Natural killer cell (primary cell): Measurements from ENCODE around the gene RASA2. TPM values are rescaled to one million over a fixed set of nuclear protein-coding genes. Genes with fewer than 3 reads are reported as not detected.
A peak's percentile ranks its signal among the peaks of the same experiment; 100 is the strongest.

Source experiments
- ATAC-seq, 3 donors: fragments of 150-1000 bp in 2 of 3; fragments of 200-7000 bp in 1 of 3; cut with Tn5 transposase; 1 replicate in 1 of 3; 2 replicates in 2 of 3; pipeline ENCODE4 v1.10.0; 2021; ENCODE audit warnings: mild to moderate bottlenecking in 2 of 3, moderate library complexity in 2 of 3
- DNase-seq, 2 donors: peaks; one replicate each; pipeline versions ENCODE4 v3.0.0 to v3.0.0-alpha.2; 2013 to 2021; ENCODE audit warnings: mixed read lengths in 1 of 2
- H3K27ac ChIP-seq: one replicate; pipeline ENCODE4 v1.5.1; 2013; ENCODE audit warnings: mild to moderate bottlenecking, low read length
- H3K27me3 ChIP-seq: one replicate; pipeline ENCODE4 v1.6.1; 2013; ENCODE audit warnings: low read length; ENCODE audit not compliant: control insufficient read depth, insufficient read depth
- H3K36me3 ChIP-seq: one replicate; pipeline ENCODE4 v1.6.1; 2013; ENCODE audit warnings: low read length; ENCODE audit not compliant: control insufficient read depth, insufficient read depth
- H3K4me1 ChIP-seq: one replicate; pipeline ENCODE4 v1.6.1; 2013; ENCODE audit warnings: low read length; ENCODE audit not compliant: control insufficient read depth, insufficient read depth
- H3K4me3 ChIP-seq: one replicate; pipeline ENCODE4 v1.5.1; 2013; ENCODE audit warnings: low read length
- H3K9me3 ChIP-seq: one replicate; pipeline ENCODE4 v1.6.1; 2013; ENCODE audit warnings: low read length; ENCODE audit not compliant: control insufficient read depth, insufficient read depth
- H3K27ac Mint-ChIP-seq, 2 donors: one replicate each; pipeline ENCODE4 v1.8.0; 2022; ENCODE audit warnings: mild to moderate bottlenecking in 2 of 2, mixed read lengths in 2 of 2, moderate library complexity in 1 of 2
- H3K27me3 Mint-ChIP-seq, 2 donors: one replicate each; pipeline ENCODE4 v1.8.0; 2022; ENCODE audit warnings: low read depth in 2 of 2, mixed read lengths in 2 of 2
- H3K36me3 Mint-ChIP-seq: one replicate; pipeline ENCODE4 v1.8.0; 2022; ENCODE audit warnings: mixed read lengths
- H3K4me1 Mint-ChIP-seq, 2 donors: one replicate each; pipeline ENCODE4 v1.8.0; 2022; ENCODE audit warnings: mixed read lengths in 2 of 2
- H3K4me3 Mint-ChIP-seq: one replicate; pipeline ENCODE4 v1.8.0; 2022; ENCODE audit warnings: mild to moderate bottlenecking, moderate library complexity, mixed read lengths
- H3K9me3 Mint-ChIP-seq, 2 donors: one replicate each; pipeline ENCODE4 v1.8.0; 2022; ENCODE audit warnings: mixed read lengths in 2 of 2
- WGBS: methylation state at CpG from one replicate; pipeline ENCODE4 v1.1.7; 2013; ENCODE audit warnings: missing lambda C conversion rate; ENCODE audit not compliant: insufficient coverage; 5-methylcytosine and 5-hydroxymethylcytosine counted together
- intact Hi-C: fragments of 100-400 bp; cut with micrococcal nuclease; formaldehyde crosslinking; loops from one replicate; pipeline ENCODE4 v1.14.2; 2022
- total RNA-seq, 4 donors: library from RNA; stranded (reverse); fragments of 120-200 nt in 1 of 4; gene quantifications; one replicate each; pipeline versions ENCODE4 v1.2.3 to v1.2.4, GENCODE V29; 2013 to 2022
- TF ChIP-seq, protein P1 (sequence below): fragments of 200-600 bp; IDR thresholded peaks from one replicate; pipeline ENCODE4 v1.8.0; 2022; ENCODE audit warnings: antibody characterized with exemption

Gene RASA2
- total RNA-seq, 3 donors from 2014 or later (not counting 1 experiment from before 2014, with no cell fraction given) = 93.9 to 99.4 (median 97.0) TPM

DNA sequence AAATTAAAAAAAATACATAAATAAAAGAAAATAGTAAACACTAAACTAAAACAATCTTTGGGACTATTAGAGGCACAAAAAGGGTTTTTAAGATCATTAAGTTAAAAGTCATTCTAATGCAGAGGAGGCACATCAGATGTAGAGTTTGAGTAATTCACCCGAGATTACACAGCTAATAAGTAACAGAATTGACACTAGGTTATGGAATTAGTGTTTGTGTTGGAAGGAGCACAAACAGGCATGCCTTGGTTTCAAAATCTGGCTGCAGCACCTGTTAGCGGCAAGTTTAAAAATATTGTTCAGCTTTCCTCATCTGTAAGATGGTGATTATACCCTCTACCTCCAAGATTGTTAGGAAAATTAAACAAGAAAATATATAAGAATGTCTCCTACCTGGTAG, 39.0 kb downstream of the RASA2 start:
- H3K4me1 ChIP-seq = peaks cover 19% of the 10 kb centered on the region
- ATAC-seq = no peak
- peaks cover 40% of the 10 kb centered on the region for H3K36me3 ChIP-seq
- Mint-ChIP-seq H3K4me3 (no peak overlapping the region), H3K4me1 (peaks cover 60 to 63% of the 10 kb centered on the region in 2 donors), H3K27me3 (no peaks in the 10 kb centered on the region), H3K27ac (peak overlapping the region; percentile 33 to 69), H3K9me3 (no peaks in the 10 kb centered on the region), H3K36me3 (no peaks in the 10 kb centered on the region)
- no peak overlapping the region for H3K27ac ChIP-seq
- WGBS = 100% methylated on average over 1 of the region's 2 CpGs
- H3K9me3 ChIP-seq = no peaks in the 10 kb centered on the region
- no peak for DNase-seq
- TF ChIP-seq, protein P1, sequence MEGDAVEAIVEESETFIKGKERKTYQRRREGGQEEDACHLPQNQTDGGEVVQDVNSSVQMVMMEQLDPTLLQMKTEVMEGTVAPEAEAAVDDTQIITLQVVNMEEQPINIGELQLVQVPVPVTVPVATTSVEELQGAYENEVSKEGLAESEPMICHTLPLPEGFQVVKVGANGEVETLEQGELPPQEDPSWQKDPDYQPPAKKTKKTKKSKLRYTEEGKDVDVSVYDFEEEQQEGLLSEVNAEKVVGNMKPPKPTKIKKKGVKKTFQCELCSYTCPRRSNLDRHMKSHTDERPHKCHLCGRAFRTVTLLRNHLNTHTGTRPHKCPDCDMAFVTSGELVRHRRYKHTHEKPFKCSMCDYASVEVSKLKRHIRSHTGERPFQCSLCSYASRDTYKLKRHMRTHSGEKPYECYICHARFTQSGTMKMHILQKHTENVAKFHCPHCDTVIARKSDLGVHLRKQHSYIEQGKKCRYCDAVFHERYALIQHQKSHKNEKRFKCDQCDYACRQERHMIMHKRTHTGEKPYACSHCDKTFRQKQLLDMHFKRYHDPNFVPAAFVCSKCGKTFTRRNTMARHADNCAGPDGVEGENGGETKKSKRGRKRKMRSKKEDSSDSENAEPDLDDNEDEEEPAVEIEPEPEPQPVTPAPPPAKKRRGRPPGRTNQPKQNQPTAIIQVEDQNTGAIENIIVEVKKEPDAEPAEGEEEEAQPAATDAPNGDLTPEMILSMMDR = no peak
- H3K27me3 ChIP-seq = no peaks in the 10 kb centered on the region
- H3K4me3 ChIP-seq = no peak overlapping the region
- intact Hi-C loops = no loop called here

DNA sequence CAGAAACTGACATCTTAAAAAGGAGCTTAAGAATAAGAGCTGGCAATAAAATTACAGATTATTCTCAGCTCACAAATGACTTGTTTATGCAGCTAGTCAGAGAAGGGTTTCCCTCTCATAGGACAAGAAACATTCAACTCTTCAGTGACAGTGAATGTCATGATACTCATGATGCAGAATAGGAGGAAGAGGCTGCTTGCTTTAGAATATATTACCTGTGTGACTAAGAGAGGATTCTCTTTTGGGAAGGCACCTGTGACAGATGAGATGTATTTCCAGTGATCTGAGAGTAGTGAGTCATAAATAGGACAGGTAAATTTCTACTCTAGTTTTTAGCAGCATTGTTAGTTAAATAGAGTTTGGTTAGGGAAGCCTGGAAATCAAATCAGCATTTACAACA, 39.9 kb downstream of the RASA2 start:
- Histone ChIP-seq H3K9me3 (no peaks in the 10 kb centered on the region), H3K27ac (no peak overlapping the region), H3K27me3 (no peaks in the 10 kb centered on the region), H3K4me1 (peaks cover 19% of the 10 kb centered on the region), H3K36me3 (peaks cover 35% of the 10 kb centered on the region), H3K4me3 (no peak overlapping the region)
- TF ChIP-seq, protein P1 = no peak
- ATAC-seq (no peak), DNase-seq (peak in 1 of 2 donors; percentile 20)
- Mint-ChIP-seq H3K4me1 (peaks cover 56 to 61% of the 10 kb centered on the region in 2 donors), H3K27ac (peak overlapping the region; percentile 33 to 69), H3K36me3 (no peaks in the 10 kb centered on the region), H3K4me3 (no peak overlapping the region), H3K9me3 (no peaks in the 10 kb centered on the region), H3K27me3 (no peaks in the 10 kb centered on the region)
- intact Hi-C loops = no loop called here

DNA sequence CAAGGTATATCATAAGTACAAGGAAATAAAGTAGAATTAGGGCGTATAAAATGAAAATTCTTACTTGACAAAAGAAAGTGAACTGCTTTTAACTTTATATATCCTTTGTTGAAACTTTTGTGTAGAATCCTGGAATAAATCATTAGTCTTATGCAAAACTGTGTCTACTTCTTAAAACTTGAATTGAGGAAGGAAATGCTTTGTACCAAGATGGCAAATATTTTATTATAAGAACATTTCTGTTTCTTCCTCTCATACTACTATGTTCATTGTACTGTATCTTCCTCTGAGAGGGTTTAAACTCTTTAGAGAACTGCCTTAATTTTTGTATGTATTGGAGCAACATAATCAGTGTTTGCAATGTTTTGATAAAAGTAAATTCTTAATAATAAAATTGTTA, 42.0 kb downstream of the RASA2 start:
- H3K36me3 Mint-ChIP-seq = no peaks in the 10 kb centered on the region
- no peak overlapping the region for H3K4me3 Mint-ChIP-seq
- H3K27ac Mint-ChIP-seq = peak overlapping the region; percentile 83 to 89
- Histone ChIP-seq H3K27me3 (no peaks in the 10 kb centered on the region), H3K36me3 (peaks cover 22% of the 10 kb centered on the region), H3K4me1 (peaks cover 19% of the 10 kb centered on the region), H3K9me3 (no peaks in the 10 kb centered on the region), H3K27ac (no peak overlapping the region), H3K4me3 (no peak overlapping the region)
- TF ChIP-seq, protein P1 = no peak
- DNase-seq (no peak), ATAC-seq (no peak)
- H3K4me1 Mint-ChIP-seq = peaks cover 54 to 70% of the 10 kb centered on the region in 2 donors
- intact Hi-C loops = no loop called here
- no peaks in the 10 kb centered on the region for H3K9me3 Mint-ChIP-seq
- no peaks in the 10 kb centered on the region for H3K27me3 Mint-ChIP-seq
- WGBS = no CpG with 5 or more reads among the region's 1 CpG

DNA sequence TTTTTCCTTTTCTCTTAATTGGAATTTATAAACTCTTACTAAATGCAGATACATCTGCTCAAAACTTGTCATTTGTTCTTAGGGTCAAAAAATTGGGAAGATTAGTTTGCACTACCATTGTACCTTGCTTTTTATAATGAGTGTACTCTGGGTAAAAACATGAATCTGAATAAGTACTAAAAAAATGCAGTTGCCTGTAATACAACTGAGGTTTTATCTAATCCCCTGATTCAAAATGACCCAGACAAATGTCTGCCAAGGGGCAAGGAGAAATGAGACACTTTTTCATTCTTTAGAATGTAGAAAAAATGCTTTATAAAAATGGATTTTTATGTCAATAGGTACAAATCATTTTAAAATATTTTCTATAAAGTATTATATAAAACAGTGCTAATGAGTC, 42.4 kb downstream of the RASA2 start:
- Histone ChIP-seq H3K27me3 (no peaks in the 10 kb centered on the region), H3K27ac (peak overlapping the region; percentile 19), H3K4me3 (no peak overlapping the region), H3K9me3 (no peaks in the 10 kb centered on the region), H3K36me3 (peaks cover 20% of the 10 kb centered on the region), H3K4me1 (peaks cover 18% of the 10 kb centered on the region)
- Mint-ChIP-seq H3K36me3 (no peaks in the 10 kb centered on the region), H3K27me3 (no peaks in the 10 kb centered on the region), H3K9me3 (no peaks in the 10 kb centered on the region), H3K27ac (peak overlapping the region; percentile 83 to 89), H3K4me1 (peaks cover 53 to 69% of the 10 kb centered on the region in 2 donors), H3K4me3 (no peak overlapping the region)
- DNase-seq (no peak), ATAC-seq (no peak)
- intact Hi-C loops = no loop called here
- TF ChIP-seq, protein P1 = no peak
